ENCODE measurements around the gene ERCC6.

DNA sequence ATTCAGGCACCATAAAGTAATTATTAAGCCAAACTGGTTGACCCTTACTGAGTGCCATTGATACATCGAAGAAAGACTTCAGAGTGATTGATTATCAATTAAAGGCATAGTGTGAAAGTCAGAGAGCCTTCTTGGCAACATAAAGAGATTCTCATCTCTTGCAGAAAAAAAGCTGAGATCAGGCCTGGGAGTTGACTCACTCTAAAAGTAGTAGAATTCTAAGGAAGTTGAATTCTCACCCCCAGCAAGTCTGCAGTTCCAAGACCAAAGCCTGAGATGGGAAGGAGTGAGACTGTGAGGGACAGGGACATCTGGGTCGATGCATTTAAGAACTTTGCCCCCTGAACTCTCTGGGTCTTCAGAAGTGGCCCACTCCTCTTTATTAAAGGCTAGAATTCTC, 21.6 kb upstream of the ERCC6 start:
- TF ChIP-seq EZH2 (IDR thresholded peaks at IDR 0.05), result no peak
- TF ChIP-seq POLR2AphosphoS5 (IDR thresholded peaks at IDR 0.05; ENCODE audit: borderline replicate concordance, low read depth, low read length), result no peak
- no peak for TF ChIP-seq FOXP2 (optimal IDR thresholded peaks at IDR 0.05; ENCODE audit: control extremely low read depth, extremely low read length, insufficient read depth)

Measured in SK-N-MC (cell line).